GM21515 (cell line): ENCODE measurements around the gene ETFRF1.
A peak's percentile ranks its signal among the peaks of the same experiment; 100 is the strongest.

ENCODE experiments used
- ATAC-seq: cut with Tn5 transposase; IDR thresholded peaks from one replicate; pipeline ENCODE4 v1.9.1; 2021; ENCODE audit not compliant: unreplicated experiment

ETFRF1 gene

GRCh38 chr12:25208554-25208953 lies 13.5 kb downstream of the ETFRF1 start:
- ATAC-seq = no peak

- ATAC-seq = no peak
Observed at GRCh38 chr12:25213338-25213737, 18.3 kb downstream of the ETFRF1 start.

- ATAC-seq = no peak
Observed at GRCh38 chr12:25236190-25236589, 41.2 kb downstream of the ETFRF1 start.

- ATAC-seq = no peak
Observed at GRCh38 chr12:25236626-25237025, 41.6 kb downstream of the ETFRF1 start.

- ATAC-seq = no peak
Observed at GRCh38 chr12:25241167-25242020, 46.4 kb downstream of the ETFRF1 start.

- no peak for ATAC-seq
Observed at GRCh38 chr12:25242981-25243679, 48.1 kb downstream of the ETFRF1 start.

- ATAC-seq = no peak
Observed at GRCh38 chr12:25243680-25243990, 48.6 kb downstream of the ETFRF1 start.

- no peak for ATAC-seq
Observed at GRCh38 chr12:25245491-25245890, 50.5 kb downstream of the ETFRF1 start.

GRCh38 chr12:25248137-25248536 lies 53.1 kb downstream of the ETFRF1 start:
- ATAC-seq = no peak

- ATAC-seq = no peak
Observed at GRCh38 chr12:25248732-25249131, 53.7 kb downstream of the ETFRF1 start.

GRCh38 chr12:25249931-25250738 lies 55.1 kb downstream of the ETFRF1 start:
- ATAC-seq = peak; percentile 44

GRCh38 chr12:25250744-25251730 lies 56.0 kb downstream of the ETFRF1 start, which contains the start of gene KRAS:
Gene KRAS, minus strand, starts transcription at chr12:25250929.
- ATAC-seq = peak; percentile 79

GRCh38 chr12:25251769-25252168 lies 56.7 kb downstream of the ETFRF1 start:
- ATAC-seq = no peak

- no peak for ATAC-seq
Observed at GRCh38 chr12:25252946-25253345, 57.9 kb downstream of the ETFRF1 start.

GRCh38 chr12:25253371-25254068 lies 58.5 kb downstream of the ETFRF1 start:
- ATAC-seq = no peak

- no peak for ATAC-seq
Observed at GRCh38 chr12:25254271-25254880, 59.3 kb downstream of the ETFRF1 start.
